ENCODE results near the gene CNOT4.

The CNOT4 gene

DNA sequence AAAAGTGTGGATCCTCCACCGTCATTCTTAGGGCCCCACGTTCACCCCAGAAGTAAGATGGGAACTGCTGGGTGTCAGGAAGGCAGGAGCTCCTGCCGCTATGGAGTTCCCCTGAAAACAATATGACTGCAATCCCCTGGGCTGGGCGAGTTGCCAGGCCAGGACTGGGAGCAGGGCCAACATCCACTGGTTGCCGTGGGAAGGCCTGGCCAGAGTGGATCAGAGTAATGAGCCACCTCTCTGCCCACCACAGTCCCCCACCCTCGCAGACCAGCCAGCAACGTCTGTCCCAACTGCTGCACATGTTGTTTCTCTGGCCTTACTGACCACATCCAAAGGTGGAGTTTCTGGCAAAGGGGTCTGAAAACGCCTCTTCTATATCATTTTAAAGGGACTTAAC lies 189.6 kb downstream of the CNOT4 start:
- peak; percentile 94 for DNase-seq
- no peaks in the 10 kb centered on the region for H3K27me3 ChIP-seq

DNA sequence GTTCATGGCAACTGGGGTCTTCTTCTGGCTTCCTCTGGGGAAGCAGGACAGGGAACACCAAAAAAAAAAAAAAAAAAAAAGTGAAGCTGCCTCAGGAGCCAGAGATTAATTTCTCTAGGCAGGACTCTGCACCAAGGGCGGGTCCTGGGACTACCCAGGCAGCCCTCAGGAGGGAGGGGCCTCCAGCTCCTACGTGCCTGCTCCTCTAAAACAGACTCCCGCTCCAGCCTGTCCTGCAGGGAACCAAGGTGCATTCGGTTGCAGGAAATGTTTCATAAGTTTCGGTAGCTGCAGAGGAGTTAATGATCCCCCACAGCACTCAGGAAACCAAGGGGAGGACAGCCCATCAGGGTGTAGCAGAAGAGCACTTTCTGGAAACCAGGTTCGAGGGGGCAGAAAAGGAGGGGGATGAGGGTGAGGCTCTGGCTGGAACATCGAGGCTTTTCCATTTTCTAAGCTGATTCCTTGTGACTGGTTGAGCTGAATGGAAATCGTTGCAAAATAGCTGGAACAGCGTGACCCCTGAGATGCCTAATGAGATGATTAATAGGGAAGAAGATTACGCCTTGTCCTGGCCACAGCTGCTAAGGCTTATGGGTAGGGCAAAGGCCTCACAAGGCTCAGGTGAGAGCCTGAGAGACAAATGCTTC lies 192.1 kb downstream of the CNOT4 start:
- Histone ChIP-seq H3K4me1 (peaks cover 20% of the 10 kb centered on the region), H3K9me3 (no peaks in the 10 kb centered on the region), H3K27me3 (no peaks in the 10 kb centered on the region), H3K36me3 (no peaks in the 10 kb centered on the region), H3K4me3 (ENCODE audit: low read depth, low read length) (no peak overlapping the region)
- TF ChIP-seq CTCF (IDR thresholded peaks at IDR 0.05; ENCODE audit: low read depth, low read length): no peak
- no peak for DNase-seq

More for the DNA sequence above, 189.6 kb downstream of the CNOT4 start:
- peak overlapping the region; percentile 15; the same call in 1 of the 2 replicates for H3K4me3 ChIP-seq (ENCODE audit: low read depth, low read length)
- no peaks in the 10 kb centered on the region for H3K9me3 ChIP-seq
- H3K36me3 ChIP-seq: no peaks in the 10 kb centered on the region
- peaks cover 25% of the 10 kb centered on the region for H3K4me1 ChIP-seq
- TF ChIP-seq CTCF (IDR thresholded peaks at IDR 0.05; ENCODE audit: low read depth, low read length): no peak

DNA sequence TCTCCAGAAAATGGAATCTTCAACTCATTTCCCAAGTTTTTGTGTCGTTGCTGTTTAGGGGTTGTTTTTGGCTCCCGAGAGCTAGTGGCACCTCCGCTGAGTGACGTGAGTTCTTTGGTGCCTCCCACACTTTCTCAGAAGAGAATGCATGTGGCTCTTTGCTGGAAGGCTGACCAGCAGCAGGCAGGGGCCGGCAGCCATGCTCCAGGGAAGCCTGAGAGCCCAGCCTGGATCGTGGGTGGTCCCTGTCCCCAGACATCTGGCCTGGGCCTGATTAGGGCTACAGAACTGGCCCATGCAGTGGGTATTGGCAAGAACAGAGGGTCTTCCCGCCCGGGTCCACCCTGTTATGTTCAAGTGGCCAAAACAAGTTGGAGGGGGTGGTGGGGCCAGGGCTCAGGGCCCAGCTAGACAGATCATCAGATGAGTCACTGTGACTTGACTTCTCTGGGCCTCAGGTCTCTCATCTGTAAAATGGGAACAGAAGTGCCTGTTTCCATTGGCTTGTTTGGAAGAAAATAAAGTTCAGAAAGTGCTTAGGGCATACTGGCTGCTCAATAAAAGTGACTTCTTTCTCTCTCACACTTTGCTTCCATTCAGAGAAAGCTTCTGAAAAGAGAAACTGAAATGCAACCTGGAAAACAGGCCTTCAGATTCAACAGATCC lies 193.1 kb downstream of the CNOT4 start:
- no peaks in the 10 kb centered on the region for H3K36me3 ChIP-seq
- H3K4me3 ChIP-seq (ENCODE audit: low read depth, low read length): no peak overlapping the region
- no peak for TF ChIP-seq CTCF (IDR thresholded peaks at IDR 0.05; ENCODE audit: low read depth, low read length)
- DNase-seq: no peak
- peaks cover 10% of the 10 kb centered on the region for H3K4me1 ChIP-seq
- H3K9me3 ChIP-seq: no peaks in the 10 kb centered on the region
- no peaks in the 10 kb centered on the region for H3K27me3 ChIP-seq

- H3K9me3 ChIP-seq: no peaks in the 10 kb centered on the region
- H3K27me3 ChIP-seq: no peaks in the 10 kb centered on the region
- TF ChIP-seq CTCF (IDR thresholded peaks at IDR 0.05; ENCODE audit: low read depth, low read length): no peak
- H3K4me1 ChIP-seq: no peaks in the 10 kb centered on the region; the same call in 1 of the 2 replicates
- H3K36me3 ChIP-seq: no peaks in the 10 kb centered on the region
- DNase-seq: no peak
- H3K4me3 ChIP-seq (ENCODE audit: low read depth, low read length): no peak overlapping the region
These were observed 195.9 kb downstream of the CNOT4 start for GRCh38 chr7:135313971-135314370.
